ENCODE data around the gene KLK2. TPM values are rescaled to one million over a fixed set of nuclear protein-coding genes. Genes with fewer than 3 reads are reported as not detected.

KLK2 gene
- total and polyA plus RNA-seq, 2 of the 8 experiments (the other 6 are each of a cell fraction or from before 2014, with no cell fraction given) = 0.20 TPM; not detected in 1

DNA sequence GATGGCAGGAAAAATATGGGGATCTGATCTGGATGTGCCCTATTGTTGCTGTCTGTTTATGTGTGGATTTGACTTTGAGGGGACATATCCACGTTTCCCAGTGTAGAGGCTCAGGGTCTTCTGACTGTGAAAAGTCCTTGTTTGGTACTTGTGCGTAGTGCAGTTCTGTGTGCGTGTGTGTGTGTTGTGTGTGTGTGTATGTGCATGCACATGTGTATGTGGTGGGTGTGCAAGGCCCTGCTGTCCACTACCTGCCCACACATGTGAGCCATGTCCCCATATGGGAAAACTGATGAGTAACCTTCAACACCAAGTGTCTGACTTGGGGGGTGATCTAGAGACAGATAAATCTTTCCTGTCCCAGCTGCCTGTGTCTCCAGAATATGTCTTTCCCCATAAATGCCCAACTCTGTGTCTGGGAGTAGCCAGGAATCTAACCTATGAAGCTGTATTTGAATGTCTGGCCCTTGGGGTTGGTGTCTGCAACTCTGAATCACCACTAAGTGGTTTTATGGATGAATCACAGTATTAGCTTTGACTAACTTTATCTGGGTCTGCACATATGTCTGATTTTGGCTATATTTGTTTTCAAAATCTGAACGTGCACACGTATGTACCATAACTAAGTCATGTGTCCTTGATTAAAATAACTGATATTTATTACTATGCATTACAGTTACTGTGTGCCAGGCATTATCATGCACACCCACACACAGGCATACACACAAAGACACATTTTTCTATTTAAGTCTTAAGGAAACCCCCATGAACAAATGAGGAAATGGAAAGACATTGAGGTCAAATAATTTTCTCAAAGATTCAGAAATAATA, 17.4 kb downstream of the KLK2 start:
- Histone ChIP-seq H3K79me1 (ENCODE audit: low read depth, low read length) (no peaks in the 10 kb centered on the region), H2BK20ac (ENCODE audit: low read length) (no peak overlapping the region), H2BK120ac (replicated peaks; ENCODE audit: low read depth, low read length) (no peak overlapping the region), H3K4ac (replicated peaks; ENCODE audit: insufficient read length, low read depth, low read length) (no peak overlapping the region), H3K9ac (replicated peaks in 1 of 4; ENCODE audit: extremely low read depth in 1 of 4, low read depth in 3 of 4, low read length in 3 of 4) (no peak overlapping the region), H4K91ac (replicated peaks; ENCODE audit: insufficient read length, low read length) (no peak overlapping the region), H3K56ac (replicated peaks; ENCODE audit: insufficient read length, low read depth, low read length) (no peak overlapping the region), H2BK12ac (ENCODE audit: low read depth, low read length) (peak overlapping the region; percentile 43; the same call in 1 of the 2 replicates), H3K4me2 (ENCODE audit: insufficient read depth in 1 of 2, low read depth in 2 of 2, low read length in 2 of 2) (no peak overlapping the region), H3K14ac (ENCODE audit: insufficient read length) (no peak overlapping the region), H3K23me2 (ENCODE audit: low read depth, low read length) (no peaks in the 10 kb centered on the region; the same call in 1 of the 2 replicates), H3K27me3 (replicated peaks in 1 of 4; ENCODE audit: control insufficient read depth in 3 of 4, extremely low read depth in 1 of 4, insufficient read depth in 3 of 4, low read length in 3 of 4) (peaks cover 0 to 4% (median under 1%) of the 10 kb centered on the region in 4 experiments; a peak in 2 of 7 replicates), H4K8ac (ENCODE audit: extremely low read depth, insufficient read depth, low read length) (no peak overlapping the region), H2BK5ac (ENCODE audit: low read depth, low read length) (no peak overlapping the region), H3K4me3 (ENCODE audit: extremely low read depth in 1 of 4, insufficient read depth in 2 of 4, low read depth in 3 of 4, low read length in 4 of 4) (no peak overlapping the region), H3K79me2 (ENCODE audit: control insufficient read depth in 1 of 2, insufficient read depth in 2 of 2, low read length in 2 of 2) (no peaks in the 10 kb centered on the region), H2BK15ac (ENCODE audit: low read length) (no peak overlapping the region), H3K18ac (ENCODE audit: extremely low read depth, low read length) (no peak overlapping the region), H3K23ac (ENCODE audit: insufficient read length) (no peak overlapping the region), H4K5ac (ENCODE audit: insufficient read length, low read depth, low read length) (no peak overlapping the region), H2AK5ac (ENCODE audit: low read depth, low read length) (no peak overlapping the region), H3K36me3 (ENCODE audit: control insufficient read depth in 2 of 4, insufficient read depth in 4 of 4, low read length in 3 of 4) (no peaks in the 10 kb centered on the region), H3K4me1 (replicated peaks in 1 of 4; ENCODE audit: control insufficient read depth in 3 of 4, insufficient read depth in 4 of 4, low read length in 3 of 4) (no peaks in the 10 kb centered on the region), H2AFZ (ENCODE audit: low read length) (no peak overlapping the region), H3K27ac (ENCODE audit: low read depth, low read length) (no peak overlapping the region), H4K20me1 (replicated peaks in 1 of 2; ENCODE audit: control insufficient read depth in 1 of 2, insufficient read depth in 2 of 2, low read length in 2 of 2) (no peaks in the 10 kb centered on the region), H3K9me3 (ENCODE audit: insufficient read depth in 2 of 2, low read depth in 1 of 2, low read length in 1 of 2) (peaks cover 23 to 30% of the 10 kb centered on the region in 2 experiments)
- no peak for TF ChIP-seq KDM1A (IDR thresholded peaks at IDR 0.05; ENCODE audit: borderline replicate concordance, low read length)
- DNase-seq (ENCODE audit: low read depth in 1 of 2, low spot score in 2 of 2) (no peak), FAIRE-seq (no peak)
- ChIA-PET CTCF (ENCODE audit: partially characterized antibody) (interaction anchor here (1.0 to 2.7 kb wide), 4 partner anchors 9 to 206 kb away, joined by 4 to 12 read pairs (median 8); no protein-coding TSS in a partner anchor), POLR2A (ENCODE audit: partially characterized antibody) (interaction anchor here (1.6 kb wide), 1 partner anchor 87 kb away, joined by 5 read pairs; no protein-coding TSS in a partner anchor)
- WGBS, 2 experiments (ENCODE audit: extremely low coverage in 1 of 2, insufficient coverage in 1 of 2, insufficient read length in 1 of 2, insufficient replicate concordance in 2 of 2, low coverage in 1 of 2, low lambda C conversion rate in 2 of 2, missing lambda C conversion rate in 1 of 2) = 75% methylated on average over 5 of the region's 5 CpGs; no CpG with 5 or more reads in 1 of the 2 experiments
